ENCODE measurements around the gene CD46.
"Not testable (repeated sequence)": the region's sequence is repeated elsewhere in the genome, so short reads cannot be mapped to it uniquely, and the experiment has no call there.

CD46 gene

DNA sequence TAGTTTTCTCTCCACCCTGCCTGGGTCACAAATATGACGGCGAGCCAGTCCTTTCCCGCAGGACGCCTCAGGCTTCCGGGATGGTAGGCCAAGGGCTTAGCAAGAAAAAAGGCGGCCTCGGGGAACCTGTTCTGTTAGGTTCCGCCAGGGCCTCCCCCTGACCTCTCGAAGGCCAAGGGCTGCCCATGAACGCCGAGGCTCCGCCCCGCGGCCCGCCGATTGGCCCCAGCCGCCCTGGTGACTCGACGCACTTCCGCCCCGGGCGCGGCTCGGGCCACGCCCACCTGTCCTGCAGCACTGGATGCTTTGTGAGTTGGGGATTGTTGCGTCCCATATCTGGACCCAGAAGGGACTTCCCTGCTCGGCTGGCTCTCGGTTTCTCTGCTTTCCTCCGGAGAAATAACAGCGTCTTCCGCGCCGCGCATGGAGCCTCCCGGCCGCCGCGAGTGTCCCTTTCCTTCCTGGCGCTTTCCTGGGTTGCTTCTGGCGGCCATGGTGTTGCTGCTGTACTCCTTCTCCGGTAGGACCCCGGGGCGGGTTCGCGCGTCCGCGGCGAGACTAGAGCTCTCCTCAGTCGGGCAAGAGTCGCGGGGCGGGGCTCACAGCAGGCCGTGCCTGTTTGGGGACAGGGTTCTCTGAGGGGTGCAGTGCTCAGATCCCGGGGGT, at the start of gene CD46:
Gene CD46 (plus strand): TSS at position 265 of the 666 bp plus-strand sequence. CDS start 159 bp downstream, at position 424.
- peak; percentile 67 for DNase-seq (ENCODE audit: low read depth, low spot score)

DNA sequence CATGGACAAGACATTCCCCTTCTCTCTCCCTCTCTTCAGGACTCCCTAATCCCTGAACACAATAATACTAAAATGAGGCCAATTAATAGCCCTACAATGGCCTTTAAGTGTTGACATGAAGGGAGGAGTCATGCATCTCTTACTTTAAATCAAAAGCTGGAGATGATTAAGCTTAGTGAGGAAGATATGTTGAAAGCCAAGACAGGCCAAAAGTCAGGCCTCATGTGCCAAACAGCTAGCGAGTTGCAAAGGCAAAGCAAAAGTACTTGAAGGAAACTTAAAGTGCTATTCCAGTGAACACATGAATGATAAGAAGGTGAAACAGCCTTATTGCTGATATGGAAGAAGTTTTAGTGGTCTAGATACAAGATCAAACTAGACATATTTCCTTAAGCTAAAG, 49.5 kb upstream of the CD46 start:
- DNase-seq (ENCODE audit: low read depth, low spot score), result no peak

DNA sequence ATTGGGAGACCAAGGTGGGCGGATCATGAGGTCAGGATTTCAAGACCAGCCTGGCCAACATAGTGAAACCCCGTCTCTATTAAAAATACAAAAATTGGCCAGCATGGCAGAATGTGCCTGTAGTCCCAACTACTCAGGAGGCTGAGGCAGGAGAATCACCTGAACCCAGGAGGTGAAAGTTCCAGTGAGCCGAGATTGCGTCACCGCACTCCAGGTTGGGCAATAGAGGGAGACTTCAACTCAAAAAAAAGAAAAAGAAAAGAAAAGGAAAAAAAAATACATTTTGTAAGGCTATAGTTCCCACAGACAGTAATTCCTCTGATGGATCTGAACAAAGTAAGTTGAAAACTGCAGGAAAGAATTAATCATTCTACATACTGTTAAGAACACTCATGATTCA, 48.1 kb upstream of the CD46 start:
- no peak for DNase-seq (ENCODE audit: low read depth, low spot score)

- not testable (repeated sequence) for DNase-seq (ENCODE audit: low read depth, low spot score)
Observed at GRCh38 chr1:207708004-207708403, 43.9 kb upstream of the CD46 start.

DNA sequence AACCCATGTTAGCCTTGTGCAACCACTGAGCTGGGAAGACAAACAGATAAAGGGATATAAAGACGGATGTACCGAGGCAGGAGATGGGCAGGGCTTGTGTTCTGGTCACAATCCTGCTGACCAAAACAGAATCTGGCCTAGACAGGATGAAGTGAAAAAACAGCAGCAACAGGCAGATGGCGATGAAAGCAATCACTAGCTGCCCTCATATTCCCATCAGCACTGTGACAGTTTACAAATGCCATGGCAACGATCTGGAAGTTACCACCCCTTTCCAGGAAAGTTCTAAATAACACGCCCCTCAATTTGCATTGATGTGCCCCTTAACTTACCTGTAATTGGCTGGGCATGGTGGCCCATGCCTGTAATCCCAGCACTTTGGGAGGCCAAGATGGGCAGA, 40.6 kb upstream of the CD46 start:
- no peak for DNase-seq (ENCODE audit: low read depth, low spot score)

DNA sequence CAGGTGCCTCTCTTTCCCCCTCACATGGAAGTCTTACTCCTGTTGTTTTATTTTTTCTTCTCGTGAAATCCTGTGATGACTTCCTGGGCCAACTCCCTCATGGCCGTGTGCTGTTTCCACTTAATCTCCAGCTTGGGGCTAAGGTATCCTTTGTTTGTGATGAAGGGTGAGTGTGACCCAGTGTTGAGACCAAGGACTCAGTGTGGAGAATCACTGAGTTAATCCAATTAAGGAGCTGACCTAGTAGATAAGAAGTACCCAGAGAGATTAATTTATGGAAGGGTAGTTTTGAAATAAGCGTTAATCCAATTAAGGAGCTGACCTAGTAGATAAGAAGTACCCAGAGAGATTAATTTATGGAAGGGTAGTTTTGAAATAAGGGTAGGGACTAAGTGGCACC, 39.2 kb upstream of the CD46 start:
- DNase-seq (ENCODE audit: low read depth, low spot score), result not testable (repeated sequence)

GRCh38 chr1:207713529-207713928, 38.3 kb upstream of the CD46 start:
- no peak for DNase-seq (ENCODE audit: low read depth, low spot score)

DNA sequence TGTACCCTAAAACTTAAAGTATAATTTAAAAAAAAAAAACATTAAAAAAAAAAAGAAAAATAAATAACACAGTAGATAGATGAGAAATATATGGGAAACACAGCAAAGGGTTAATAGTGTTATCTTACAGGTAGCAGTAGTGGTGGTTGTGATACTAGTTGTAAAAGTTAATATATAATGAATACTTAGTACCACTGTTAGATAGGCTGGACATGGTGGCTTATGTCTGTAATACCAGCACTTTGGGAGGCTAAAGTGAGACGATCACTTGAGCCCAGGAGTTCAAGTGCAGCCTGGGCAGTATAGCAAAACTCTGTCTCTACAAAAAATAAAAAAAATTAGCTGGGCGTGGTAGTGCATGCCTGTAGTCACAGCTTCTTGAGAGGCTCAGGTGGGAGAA, 32.6 kb upstream of the CD46 start:
- no peak for DNase-seq (ENCODE audit: low read depth, low spot score)

DNA sequence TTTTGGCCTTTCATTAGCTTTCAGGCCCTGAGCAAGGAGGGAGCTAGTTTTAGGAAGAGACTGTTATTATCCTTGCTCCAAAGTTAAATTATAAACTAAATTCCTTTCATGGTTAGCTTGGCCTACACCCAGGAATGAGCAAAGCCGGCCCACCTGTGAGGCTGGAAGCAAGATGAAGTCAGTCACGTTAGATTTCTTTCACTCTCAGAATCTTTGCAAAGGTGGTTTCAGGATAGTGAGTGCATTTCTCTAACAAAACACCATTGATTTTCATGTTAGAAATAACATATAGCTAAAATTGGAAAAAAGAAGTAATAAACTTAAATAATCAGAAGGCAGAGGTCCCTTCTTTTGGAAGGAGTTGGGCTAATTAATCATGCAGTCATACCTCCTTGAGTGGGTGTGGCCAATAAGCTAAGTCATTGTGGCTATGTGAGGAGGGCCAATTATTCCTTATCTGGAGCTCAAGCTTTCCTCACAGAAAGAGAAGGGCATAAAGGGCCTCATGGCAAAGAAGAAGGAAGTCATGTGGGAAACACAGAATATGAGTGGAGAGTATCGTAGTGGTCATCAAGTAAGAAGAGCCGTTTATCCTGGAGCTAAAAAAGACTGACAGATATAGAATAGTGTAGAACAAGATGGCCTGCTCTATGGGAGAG, 23.5 kb upstream of the CD46 start:
- not testable (repeated sequence) for DNase-seq (ENCODE audit: low read depth, low spot score)

GRCh38 chr1:207737503-207738157, 14.2 kb upstream of the CD46 start:
- not testable (repeated sequence) for DNase-seq (ENCODE audit: low read depth, low spot score)

DNA sequence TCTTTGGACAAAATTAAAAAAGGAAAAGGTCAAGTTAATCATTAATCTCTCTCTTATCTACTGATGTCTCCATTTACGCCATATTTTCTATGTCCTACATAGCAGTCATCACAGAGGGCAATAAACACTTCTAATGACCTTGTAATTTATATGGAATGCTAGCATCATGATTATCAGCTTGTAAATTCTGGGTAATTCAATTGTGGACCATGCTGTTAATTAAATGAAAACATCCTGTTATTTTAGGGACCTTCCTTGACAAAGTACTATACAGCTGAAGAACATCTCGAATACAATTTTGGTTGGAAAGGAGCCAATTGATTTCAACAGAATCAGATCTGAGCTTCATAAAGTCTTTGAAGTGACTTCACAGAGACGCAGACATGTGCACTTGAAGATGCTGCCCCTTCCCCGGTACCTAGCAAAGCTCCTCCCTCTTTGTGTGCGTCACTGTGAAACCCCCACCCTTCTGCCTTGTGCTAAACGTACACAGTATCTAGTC, 13.6 kb upstream of the CD46 start:
- DNase-seq (ENCODE audit: low read depth, low spot score), result not testable (repeated sequence)

DNA sequence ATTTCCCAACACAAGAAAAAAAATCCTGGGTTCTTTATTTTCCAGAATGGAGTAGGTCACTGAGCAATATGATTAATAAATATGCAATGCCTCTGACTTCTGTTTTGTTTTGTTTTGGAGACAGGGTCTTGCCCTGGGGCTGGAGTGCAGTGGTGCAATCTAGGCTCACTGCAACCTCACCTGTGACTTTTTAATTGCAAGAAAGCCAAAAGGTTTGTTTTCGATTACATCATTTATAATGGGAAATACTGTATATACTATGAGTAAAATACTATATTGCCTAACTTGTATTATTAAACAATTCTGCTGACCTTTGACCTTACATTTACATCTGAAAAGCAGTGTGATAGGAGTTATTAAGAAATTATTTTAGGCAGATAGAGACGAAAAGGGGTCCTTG, 11.6 kb upstream of the CD46 start:
- DNase-seq (ENCODE audit: low read depth, low spot score), result no peak

DNA sequence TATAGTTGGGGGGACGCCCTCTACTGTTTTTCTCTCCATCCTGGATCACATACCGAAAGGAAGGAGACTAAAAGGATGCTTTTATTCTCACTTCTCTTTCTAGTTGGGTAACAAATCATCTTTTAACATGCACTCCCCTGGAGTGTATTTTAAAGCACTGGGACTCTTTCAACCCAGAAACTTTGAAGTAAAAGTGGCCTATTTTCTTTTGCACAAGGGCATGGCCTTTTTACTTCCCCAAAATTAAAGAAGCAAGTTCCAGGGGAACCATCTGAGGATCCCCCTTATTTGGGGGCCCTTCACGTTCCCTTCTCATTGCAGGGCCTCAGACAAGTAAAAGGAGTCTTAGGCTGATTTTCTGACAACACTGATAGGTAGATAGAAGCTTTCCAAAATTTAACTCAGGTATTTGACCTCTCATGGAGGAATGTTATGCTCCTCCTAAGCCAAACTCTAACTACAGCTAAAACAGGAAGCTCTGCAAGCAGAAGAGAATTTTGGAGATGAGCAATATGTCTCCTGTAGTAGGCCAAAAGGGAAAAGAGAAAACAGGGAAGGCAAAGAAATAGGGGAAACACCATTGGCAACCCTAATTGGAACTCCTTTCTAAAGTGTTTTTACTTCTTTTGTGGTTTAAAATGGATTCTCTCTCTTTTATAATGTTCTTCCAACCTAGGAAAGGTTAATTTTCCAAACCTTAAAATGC, 8.9 kb upstream of the CD46 start:
- DNase-seq (ENCODE audit: low read depth, low spot score), result no peak

- DNase-seq (ENCODE audit: low read depth, low spot score), result no peak
Observed at GRCh38 chr1:207744000-207744534, 7.8 kb upstream of the CD46 start.

- no peak for DNase-seq (ENCODE audit: low read depth, low spot score)
Observed at GRCh38 chr1:207745285-207745684, 6.6 kb upstream of the CD46 start.

DNA sequence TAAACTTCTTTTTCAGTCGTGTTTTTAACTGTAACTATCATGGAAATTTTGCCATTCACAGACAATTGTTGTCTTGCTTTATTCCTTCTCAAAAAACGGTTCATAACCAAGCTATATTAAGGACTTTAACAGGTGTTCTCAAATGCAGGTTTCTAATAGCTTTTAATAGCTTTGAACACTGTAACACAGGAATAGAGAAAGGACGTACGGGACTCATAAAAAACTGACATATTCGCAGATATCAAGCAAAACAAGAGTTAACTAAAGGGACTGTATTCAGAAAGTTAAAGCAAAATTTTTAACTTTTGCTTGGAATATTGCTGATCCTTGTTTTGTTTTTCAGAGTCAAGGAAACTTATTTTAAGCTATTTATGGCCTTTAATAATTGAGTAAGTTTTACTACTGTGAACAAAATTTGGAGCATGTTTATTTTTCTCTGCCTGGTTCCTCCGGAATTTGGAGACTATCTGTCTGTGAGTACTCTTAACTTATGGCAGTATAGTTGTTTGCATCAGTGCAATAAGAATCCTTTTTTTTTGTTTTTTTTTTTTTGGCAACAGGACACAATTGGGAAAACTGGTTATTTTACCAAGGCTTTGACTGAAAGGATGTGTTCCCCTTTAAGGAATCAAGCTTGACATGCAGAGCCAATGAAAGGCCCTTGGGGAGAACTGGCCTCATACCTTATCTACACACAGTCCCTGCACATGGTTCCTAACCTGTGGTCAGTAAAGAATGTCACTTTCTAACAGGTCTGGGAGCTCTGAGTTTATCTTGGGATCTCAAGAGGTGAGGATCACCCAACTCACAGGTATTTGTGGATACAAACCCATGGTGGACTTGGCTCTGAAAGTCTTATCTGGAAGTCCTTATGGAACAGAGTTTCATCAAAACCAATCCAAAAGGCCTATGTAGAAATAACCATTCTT, 5.8 kb upstream of the CD46 start:
- no peak for DNase-seq (ENCODE audit: low read depth, low spot score)

GRCh38 chr1:207747627-207748492, 4.0 kb upstream of the CD46 start:
- DNase-seq (ENCODE audit: low read depth, low spot score), result no peak

DNA sequence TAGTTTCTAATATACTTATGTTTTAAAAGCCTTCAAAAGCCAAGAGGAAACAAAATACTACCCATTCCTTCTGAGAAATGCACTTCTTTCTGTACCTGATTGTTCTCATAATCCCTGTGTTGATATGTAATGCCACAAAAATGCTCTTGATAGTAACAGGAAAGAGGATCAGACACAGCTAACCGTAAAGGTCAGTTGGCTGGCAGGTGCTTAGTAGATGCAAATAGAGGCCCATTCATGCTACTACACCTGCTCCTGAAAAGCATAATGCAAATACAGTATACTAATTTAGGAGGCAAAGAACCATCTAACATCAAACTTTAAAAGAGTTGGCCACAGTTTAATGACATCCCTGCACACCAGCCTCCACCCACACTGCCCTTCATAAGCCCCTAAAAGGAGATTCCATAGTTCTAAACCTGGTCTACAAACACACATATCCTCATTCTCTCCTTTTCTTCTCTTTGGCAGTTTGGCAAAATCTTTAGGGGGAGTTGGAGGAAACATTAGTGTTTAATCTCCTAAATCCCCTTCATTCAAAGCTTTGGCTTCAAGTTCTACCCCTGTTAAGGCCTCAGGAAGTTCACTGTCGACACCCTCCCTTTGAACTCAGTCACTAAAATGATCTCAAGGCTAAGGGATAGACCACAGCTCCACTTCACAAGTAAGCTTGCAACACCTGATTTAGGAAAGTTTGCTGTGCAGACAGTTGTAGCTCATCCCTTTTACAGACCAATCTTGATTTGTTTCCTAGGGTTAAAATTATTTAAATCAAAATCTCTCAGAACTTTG, 2.9 kb upstream of the CD46 start:
- DNase-seq (ENCODE audit: low read depth, low spot score), result no peak

Data from smooth muscle cell of the brain vasculature (primary cell).